Testis (tissue), 3 donors: ENCODE results near the gene SHROOM2. TPM values are rescaled to one million over a fixed set of nuclear protein-coding genes. Genes with fewer than 3 reads are reported as not detected.

Experiments
- DNase-seq: peaks from one replicate; pipeline ENCODE4 v3.0.0-alpha.2; 2019
- H3K27ac ChIP-seq, 2 donors: fragments of 200-600 bp; sonication (generic); one replicate each; pipeline ENCODE4 v1.5.1; 2019
- H3K27me3 ChIP-seq: fragments of 200-600 bp; sonication (generic); one replicate; pipeline ENCODE4 v1.5.1; 2019
- H3K36me3 ChIP-seq: fragments of 200-600 bp; sonication (generic); one replicate; pipeline ENCODE4 v1.5.1; 2017; ENCODE audit warnings: low read depth; ENCODE audit errors: missing control alignments
- H3K4me1 ChIP-seq: fragments of 200-600 bp; sonication (generic); one replicate; pipeline ENCODE4 v1.5.1; 2019
- H3K4me3 ChIP-seq, 2 donors: fragments of 200-600 bp; sonication (generic); one replicate each; pipeline ENCODE4 v1.5.1; 2017 to 2019
- H3K9me3 ChIP-seq: fragments of 200-600 bp; sonication (generic); one replicate; pipeline ENCODE4 v1.5.1; 2017
- CTCF ChIP-seq, 3 experiments: fragments of 450-650 bp in 2 of 3; fragments of 200-600 bp in 1 of 3; sonication (generic) in 1 of 3; IDR thresholded peaks; one replicate each; pipeline ENCODE4 v1.5.1; 2016 to 2019; ENCODE audit warnings: antibody characterized with exemption in 3 of 3, mild to moderate bottlenecking in 2 of 3, moderate library complexity in 1 of 3
- POLR2A ChIP-seq: fragments of 450-650 bp; IDR thresholded peaks from one replicate; pipeline ENCODE4 v1.6.1; 2017; ENCODE audit warnings: antibody characterized with exemption, mild to moderate bottlenecking, moderate library complexity
- WGBS, 2 donors: methylation state at CpG; one replicate each; pipeline ENCODE4 v1.1.5; 2018; 5-methylcytosine and 5-hydroxymethylcytosine counted together
- intact Hi-C: fragments of 100-400 bp; cut with DNase I; formaldehyde crosslinking; loops from one replicate; pipeline ENCODE4 v1.15.1; 2023; ENCODE audit warnings: low total_unique reads
- polyA plus RNA-seq: library from polyadenylated mRNA; stranded (reverse); fragments of 350-450 nt; fragmentation: Illumina TruSeq; extraction: RNeasy Lipid Tissue Mini Kit (QIAGEN cat#74804); gene quantifications from one replicate; pipeline ENCODE4 v1.2.3, GENCODE V29; 2014; ENCODE audit warnings: low read depth, low replicate concordance; ENCODE audit not compliant: insufficient read depth
- total RNA-seq, 2 donors: library from RNA; depleted of rRNA; stranded (reverse); fragments of >200 nt; gene quantifications; one replicate each; pipeline ENCODE4 v1.2.3, GENCODE V29; 2016

Gene SHROOM2
- total and polyA plus RNA-seq, 3 donors from 2014 or later, result 8.2 to 46.0 (median 22.1) TPM

DNA sequence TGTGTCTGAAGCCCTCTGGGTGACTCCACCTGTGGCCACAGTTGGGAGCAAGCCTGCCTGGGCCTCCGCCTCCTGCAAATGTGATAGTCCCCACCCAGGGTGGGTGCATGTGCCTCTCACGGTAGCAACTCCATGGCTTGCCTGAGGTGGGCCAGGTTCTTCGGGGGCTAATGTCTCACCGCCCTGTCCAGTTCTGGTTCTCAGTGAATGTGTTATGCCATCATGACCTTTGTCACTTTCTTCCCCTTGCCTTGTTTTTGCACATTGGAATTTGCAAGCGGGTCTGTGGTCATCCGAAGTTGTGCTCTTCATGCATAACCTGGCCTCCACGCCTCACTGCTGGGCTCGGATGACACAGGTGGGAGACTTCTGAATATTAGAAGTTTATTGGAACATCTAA, 39.7 kb downstream of the SHROOM2 start:
- DNase-seq, result no peak
- WGBS, 2 donors, result 83 to 97% methylated on average over 5 to 7 of the region's 8 CpGs
- intact Hi-C loops, result no loop called here

GRCh38 chrX:9829308-9830267, 43.4 kb downstream of the SHROOM2 start:
- H3K4me1 ChIP-seq, result peaks cover 9% of the 10 kb centered on the region
- no peak overlapping the region for H3K27ac ChIP-seq
- WGBS, 2 donors, result 91 to 96% methylated on average over 12 to 14 of the region's 14 CpGs
- no peaks in the 10 kb centered on the region for H3K27me3 ChIP-seq
- no peak for DNase-seq
- H3K4me3 ChIP-seq, result no peak overlapping the region
- intact Hi-C loops, result no loop called here
- TF ChIP-seq CTCF (IDR thresholded peaks at IDR 0.05) (no peak), POLR2A (no peak)
- no peaks in the 10 kb centered on the region for H3K36me3 ChIP-seq
- no peaks in the 10 kb centered on the region for H3K9me3 ChIP-seq

More for the DNA sequence above, 39.7 kb downstream of the SHROOM2 start:
- TF ChIP-seq POLR2A, result no peak
- TF ChIP-seq CTCF (IDR thresholded peaks at IDR 0.05), result no peak
- no peak overlapping the region for H3K4me3 ChIP-seq
- H3K4me1 ChIP-seq, result peaks cover 9% of the 10 kb centered on the region
- no peaks in the 10 kb centered on the region for H3K36me3 ChIP-seq
- no peaks in the 10 kb centered on the region for H3K27me3 ChIP-seq
- H3K27ac ChIP-seq, result no peak overlapping the region
- no peaks in the 10 kb centered on the region for H3K9me3 ChIP-seq

- 42 to 67% methylated on average over 6 of the region's 6 CpGs for WGBS, 2 donors
- no peaks in the 10 kb centered on the region for H3K9me3 ChIP-seq
Observed at GRCh38 chrX:9832811-9833210, 46.6 kb downstream of the SHROOM2 start.

DNA sequence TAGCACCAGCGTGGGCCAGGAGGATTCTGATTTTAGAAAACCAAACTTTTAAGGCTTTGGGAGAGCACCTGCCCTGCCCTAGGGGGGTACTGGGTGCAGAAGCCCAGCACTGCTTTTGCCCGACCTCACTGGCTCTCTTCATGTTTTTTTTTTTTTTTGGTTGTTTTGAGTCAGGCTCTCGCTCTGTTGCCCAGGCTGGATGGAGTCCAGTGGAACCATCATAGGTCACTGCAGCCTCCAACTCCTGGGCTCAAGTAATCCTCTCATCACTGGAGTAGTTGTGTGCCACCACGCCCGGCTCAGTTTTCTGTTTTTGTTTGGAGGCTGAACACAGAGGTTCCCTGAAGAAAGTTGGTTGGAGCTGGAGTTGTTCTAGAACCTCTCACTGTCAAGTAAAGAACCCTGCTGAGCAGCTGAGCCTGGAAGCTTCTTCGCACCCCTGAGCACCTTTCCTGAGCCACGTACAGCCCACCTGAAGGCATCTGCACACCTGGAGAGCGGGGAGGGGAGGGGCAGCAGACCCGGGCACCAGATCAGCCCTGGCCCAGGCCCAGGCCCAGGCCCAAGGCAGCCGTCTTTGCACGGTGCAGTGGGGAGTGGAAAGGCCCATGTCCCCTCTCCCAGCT, 49.5 kb downstream of the SHROOM2 start:
- WGBS, 2 donors, result 46 to 75% methylated on average over 3 to 9 of the region's 11 CpGs
- H3K27me3 ChIP-seq, result no peaks in the 10 kb centered on the region
- H3K4me3 ChIP-seq, result no peak overlapping the region
- no peak for TF ChIP-seq POLR2A
- TF ChIP-seq CTCF (IDR thresholded peaks at IDR 0.05), result no peak
- no peaks in the 10 kb centered on the region for H3K4me1 ChIP-seq
- H3K9me3 ChIP-seq, result no peaks in the 10 kb centered on the region
- H3K36me3 ChIP-seq, result no peaks in the 10 kb centered on the region
- intact Hi-C loops, result no loop called here
- no peak overlapping the region for H3K27ac ChIP-seq
- DNase-seq, result no peak

More at GRCh38 chrX:9832811-9833210, 46.6 kb downstream of the SHROOM2 start:
- intact Hi-C loops, result no loop called here
- Histone ChIP-seq H3K27me3 (no peaks in the 10 kb centered on the region), H3K4me3 (no peak overlapping the region), H3K36me3 (no peaks in the 10 kb centered on the region), H3K4me1 (no peaks in the 10 kb centered on the region), H3K27ac (no peak overlapping the region)
- DNase-seq, result no peak
- TF ChIP-seq CTCF (IDR thresholded peaks at IDR 0.05), result no peak
- no peak for TF ChIP-seq POLR2A
